HG03139 (cell line): ENCODE measurements around the gene ZNF558.
"Not testable (repeated sequence)": the region's sequence is repeated elsewhere in the genome, so short reads cannot be mapped to it uniquely, and the experiment has no call there.

Experiments used
- ATAC-seq: cut with Tn5 transposase; IDR thresholded peaks from one replicate; pipeline ENCODE4 v1.9.1; 2021; ENCODE audit not compliant: unreplicated experiment

ZNF558 gene

GRCh38 chr19:8811315-8812172, 20.6 kb downstream of the ZNF558 start:
- no peak for ATAC-seq

- no peak for ATAC-seq
Observed at GRCh38 chr19:8806661-8807060, 25.4 kb downstream of the ZNF558 start.

DNA sequence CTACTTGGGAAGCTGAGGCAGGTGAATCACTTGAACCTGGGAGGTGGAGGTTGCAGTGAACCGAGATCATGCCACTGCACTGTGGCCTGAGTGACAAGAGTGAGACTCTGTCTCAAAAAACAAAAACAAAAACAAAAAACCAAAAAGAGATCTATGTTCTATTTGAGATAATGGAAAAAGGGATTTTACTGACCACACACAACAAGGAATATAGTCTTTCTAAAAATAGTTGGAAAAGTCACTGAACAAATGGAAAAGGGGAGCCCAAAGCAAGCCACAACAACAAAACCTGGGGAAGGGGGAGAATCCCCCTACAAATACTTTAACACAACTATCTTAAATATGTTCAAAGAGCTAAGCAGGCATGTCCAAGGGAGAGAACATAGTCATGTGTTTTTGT, 37.3 kb downstream of the ZNF558 start:
- no peak for ATAC-seq

GRCh38 chr19:8773587-8773986, 58.5 kb downstream of the ZNF558 start:
- ATAC-seq: not testable (repeated sequence)

GRCh38 chr19:8769265-8769664, 62.8 kb downstream of the ZNF558 start:
- not testable (repeated sequence) for ATAC-seq

- ATAC-seq: not testable (repeated sequence)
Observed at GRCh38 chr19:8767257-8767656, 64.8 kb downstream of the ZNF558 start.
